Common myeloid progenitor, CD34-positive (primary cell): ENCODE measurements around the gene SORL1.
"Not testable (repeated sequence)": the region's sequence is repeated elsewhere in the genome, so short reads cannot be mapped to it uniquely, and the experiment has no call there.

Experiments used
- CTCF ChIA-PET: fragments of 350-600 bp; sonication (Branson Sonifier 250); formaldehyde crosslinking; loops from one replicate; lab custom pipeline; 2021; ENCODE audit warnings: antibody characterized with exemption; lab: Charles Lee
- POLR2A ChIA-PET: fragments of 350-600 bp; sonication (Branson Sonifier 250); formaldehyde crosslinking; loops from one replicate; lab custom pipeline; 2021; ENCODE audit warnings: antibody characterized with exemption; lab: Charles Lee
- DNase-seq, 3 donors: peaks; one replicate each; pipeline versions ENCODE4 v3.0.0 to v3.0.0-alpha.2; 2013
- H3K27ac ChIP-seq, 2 experiments: 1 replicate in 1 of 2; 2 replicates in 1 of 2; pipeline ENCODE4 v1.7.0; 2013; ENCODE audit warnings: inconsistent platforms in 2 of 2, low read length in 2 of 2, mild to moderate bottlenecking in 2 of 2, low read depth in 1 of 2, moderate library complexity in 1 of 2; ENCODE audit not compliant: severe bottlenecking in 2 of 2, insufficient read depth in 1 of 2, poor library complexity in 1 of 2
- H3K27me3 ChIP-seq, 5 experiments: replicated peaks in 2 of 5; 1 replicate in 3 of 5; 2 replicates in 2 of 5; pipeline versions ENCODE4 v1.6.1 to v1.7.0; 2013; ENCODE audit warnings: low read length in 4 of 5, mild to moderate bottlenecking in 2 of 5, moderate library complexity in 2 of 5, inconsistent platforms in 1 of 5; ENCODE audit not compliant: insufficient read depth in 5 of 5, control insufficient read depth in 4 of 5
- H3K36me3 ChIP-seq, 4 experiments: 1 replicate in 2 of 4; 2 replicates in 2 of 4; pipeline versions ENCODE4 v1.6.1 to v1.7.0; 2013; ENCODE audit warnings: low read length in 3 of 4, control low read depth in 1 of 4, mild to moderate bottlenecking in 1 of 4; ENCODE audit not compliant: control insufficient read depth in 4 of 4, insufficient read depth in 4 of 4
- H3K4me1 ChIP-seq, 4 experiments: 1 replicate in 3 of 4; 2 replicates in 1 of 4; pipeline versions ENCODE4 v1.6.1 to v1.7.1; 2013; ENCODE audit warnings: low read length in 3 of 4, mild to moderate bottlenecking in 3 of 4, control low read depth in 1 of 4, inconsistent platforms in 1 of 4, moderate library complexity in 1 of 4; ENCODE audit not compliant: control insufficient read depth in 4 of 4, insufficient read depth in 4 of 4; ENCODE audit errors: control extremely low read depth in 1 of 4
- H3K4me3 ChIP-seq, 7 experiments: 1 replicate in 4 of 7; 2 replicates in 3 of 7; pipeline versions ENCODE4 v1.5.1 to v1.7.0; 2013; ENCODE audit warnings: mild to moderate bottlenecking in 7 of 7, low read length in 6 of 7, moderate library complexity in 6 of 7, inconsistent platforms in 2 of 7, low read depth in 2 of 7, control low read depth in 1 of 7; ENCODE audit not compliant: insufficient read depth in 4 of 7, control insufficient read depth in 1 of 7; ENCODE audit errors: extremely low read depth in 1 of 7
- H3K9me3 ChIP-seq, 5 experiments: 1 replicate in 4 of 5; 2 replicates in 1 of 5; pipeline versions ENCODE4 v1.6.1 to v1.7.1; 2013; ENCODE audit warnings: low read length in 4 of 5, mild to moderate bottlenecking in 2 of 5, inconsistent platforms in 1 of 5, low read depth in 1 of 5, moderate library complexity in 1 of 5; ENCODE audit not compliant: control insufficient read depth in 4 of 5, insufficient read depth in 2 of 5; ENCODE audit errors: control extremely low read depth in 1 of 5
- WGBS: methylation state at CpG from one replicate; pipeline ENCODE4 v1.1.5; 2013; ENCODE audit not compliant: insufficient coverage; 5-methylcytosine and 5-hydroxymethylcytosine counted together

SORL1 gene

DNA sequence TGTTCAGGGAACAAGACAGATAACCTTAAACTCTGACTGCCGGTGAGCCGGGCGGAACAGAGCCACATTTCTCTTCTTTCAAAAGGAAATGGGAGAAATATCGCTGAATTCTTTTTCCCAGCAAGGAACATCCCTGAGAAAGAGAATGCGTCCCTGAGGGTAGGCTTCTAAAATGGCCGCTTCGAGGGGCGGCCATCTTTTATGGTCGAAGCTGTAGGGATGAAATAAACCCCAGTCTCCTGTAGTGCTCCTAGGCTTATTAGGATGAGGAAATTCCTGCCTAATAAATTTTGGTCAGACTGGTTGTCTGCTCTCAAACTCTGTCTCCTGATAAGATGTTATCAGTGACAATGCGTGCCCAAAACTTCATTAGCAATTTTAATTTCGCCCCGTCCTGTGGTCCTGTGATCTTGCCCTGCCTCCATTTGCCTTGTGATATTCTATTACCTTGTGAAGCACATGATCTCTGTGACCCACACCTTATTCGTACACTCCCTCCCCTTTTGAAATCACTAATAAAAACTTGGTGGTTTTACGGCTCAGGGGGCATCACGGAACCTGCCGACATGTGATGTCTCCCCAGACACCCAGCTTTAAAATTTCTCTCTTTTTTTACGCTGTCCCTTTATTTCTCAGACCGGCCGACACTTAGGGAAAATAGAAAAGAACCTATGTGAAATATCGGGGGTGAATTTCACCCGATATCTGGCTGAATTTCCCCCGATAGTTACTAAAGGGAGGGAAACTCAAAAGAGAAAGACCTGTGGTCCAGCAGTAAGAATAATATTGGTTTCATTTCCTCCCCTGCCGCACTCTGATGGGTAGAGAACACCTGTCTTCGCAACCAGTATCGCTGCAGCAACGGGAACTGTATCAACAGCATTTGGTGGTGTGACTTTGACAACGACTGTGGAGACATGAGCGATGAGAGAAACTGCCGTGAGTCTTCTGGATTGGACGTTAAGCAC lies 117.5 kb downstream of the SORL1 start:
- H3K4me3 ChIP-seq, H3K9me3 ChIP-seq, H3K27ac ChIP-seq, H3K27me3 ChIP-seq, POLR2A ChIA-PET, CTCF ChIA-PET: not testable (repeated sequence)
- peaks cover 0 to 36% (median 16%) of the 10 kb centered on the region in 4 experiments for H3K4me1 ChIP-seq
- DNase-seq: peak in 1 of 3 donors; percentile 18
- 89% methylated on average over 22 of the region's 30 CpGs for WGBS
- H3K36me3 ChIP-seq: peaks cover 21 to 61% (median 42%) of the 10 kb centered on the region in 4 experiments

GRCh38 chr11:121570453-121570852 lies 118.3 kb downstream of the SORL1 start:
- peaks cover 21 to 68% (median 40%) of the 10 kb centered on the region in 4 experiments for H3K36me3 ChIP-seq
- CTCF ChIA-PET: no interaction called here

DNA sequence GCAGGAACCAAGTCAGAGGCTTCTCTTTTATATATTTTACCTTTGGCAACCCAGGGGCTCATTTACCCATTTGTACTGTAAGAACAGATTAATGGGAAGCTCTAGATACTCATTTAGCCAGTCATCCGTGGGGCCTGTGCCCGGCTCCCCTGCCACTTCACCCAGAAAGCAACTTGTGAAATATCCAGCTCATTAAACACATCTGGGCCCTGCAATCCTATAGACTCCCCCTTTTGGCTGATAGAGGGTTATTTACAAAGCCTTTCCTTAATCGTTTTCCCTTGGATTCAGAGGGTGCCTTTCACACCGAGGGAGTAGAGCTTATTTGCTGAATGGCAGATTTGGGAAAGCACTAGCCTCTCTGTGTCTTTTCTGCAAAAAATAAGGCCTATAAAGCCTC lies 119.4 kb downstream of the SORL1 start:
- DNase-seq: no peak
- 100% methylated on average over 4 of the region's 4 CpGs for WGBS
- Histone ChIP-seq H3K27ac (no peak overlapping the region), H3K27me3 (no peaks in the 10 kb centered on the region), H3K36me3 (peaks cover 23 to 69% (median 40%) of the 10 kb centered on the region in 4 experiments), H3K9me3 (peaks cover 0 to 3% (median 0%) of the 10 kb centered on the region in 5 experiments), H3K4me1 (peaks cover 0 to 49% (median 20%) of the 10 kb centered on the region in 4 experiments), H3K4me3 (no peak overlapping the region)
- ChIA-PET CTCF (interaction anchor here (1.0 to 3.1 kb wide), 10 partner anchors 9 to 252 kb away, joined by 3 to 10 read pairs (median 5); partner anchors contain the start of genes SORL1 and SORL1-AS1), POLR2A (no interaction called here)

More at GRCh38 chr11:121570453-121570852, 118.3 kb downstream of the SORL1 start:
- H3K4me3 ChIP-seq: no peak overlapping the region
- 100% methylated on average over 1 of the region's 3 CpGs for WGBS
- POLR2A ChIA-PET: no interaction called here
- no peaks in the 10 kb centered on the region for H3K9me3 ChIP-seq
- H3K27ac ChIP-seq: no peak overlapping the region
- H3K27me3 ChIP-seq: no peaks in the 10 kb centered on the region
- no peak for DNase-seq
- H3K4me1 ChIP-seq: peaks cover 0 to 41% (median 18%) of the 10 kb centered on the region in 4 experiments

GRCh38 chr11:121572571-121573059 lies 120.5 kb downstream of the SORL1 start:
- Histone ChIP-seq H3K36me3 (peaks cover 20 to 69% (median 36%) of the 10 kb centered on the region in 4 experiments), H3K4me1 (peaks cover 2 to 53% (median 20%) of the 10 kb centered on the region in 4 experiments), H3K4me3 (no peak overlapping the region), H3K27ac (peak overlapping the region in 1 of 2 experiments; percentile 17), H3K9me3 (peaks cover 0 to 3% (median 0%) of the 10 kb centered on the region in 5 experiments), H3K27me3 (no peaks in the 10 kb centered on the region)
- DNase-seq: peak; percentile 67 to 96 (median 95)
- 18% methylated on average over 8 of the region's 11 CpGs for WGBS
- CTCF ChIA-PET: interaction anchor here (1.0 to 3.1 kb wide), 11 partner anchors 8 to 253 kb away, joined by 4 to 10 read pairs (median 5); partner anchors contain the start of genes SORL1 and SORL1-AS1
- POLR2A ChIA-PET: no interaction called here

- ChIA-PET POLR2A (no interaction called here), CTCF (interaction anchor here (0.6 to 3.1 kb wide), 3 partner anchors 12 to 174 kb away, joined by 3 to 10 read pairs (median 5); no protein-coding TSS in a partner anchor)
- H3K9me3 ChIP-seq: peaks cover 0 to 5% (median 0%) of the 10 kb centered on the region in 5 experiments
- peaks cover 21 to 74% (median 38%) of the 10 kb centered on the region in 4 experiments for H3K4me1 ChIP-seq
- H3K36me3 ChIP-seq: peaks cover 18 to 72% (median 34%) of the 10 kb centered on the region in 4 experiments
- no peaks in the 10 kb centered on the region for H3K27me3 ChIP-seq
- no peak overlapping the region for H3K4me3 ChIP-seq
- H3K27ac ChIP-seq: no peak overlapping the region
- no peak for DNase-seq
These were observed 122.7 kb downstream of the SORL1 start for GRCh38 chr11:121574801-121575200.

DNA sequence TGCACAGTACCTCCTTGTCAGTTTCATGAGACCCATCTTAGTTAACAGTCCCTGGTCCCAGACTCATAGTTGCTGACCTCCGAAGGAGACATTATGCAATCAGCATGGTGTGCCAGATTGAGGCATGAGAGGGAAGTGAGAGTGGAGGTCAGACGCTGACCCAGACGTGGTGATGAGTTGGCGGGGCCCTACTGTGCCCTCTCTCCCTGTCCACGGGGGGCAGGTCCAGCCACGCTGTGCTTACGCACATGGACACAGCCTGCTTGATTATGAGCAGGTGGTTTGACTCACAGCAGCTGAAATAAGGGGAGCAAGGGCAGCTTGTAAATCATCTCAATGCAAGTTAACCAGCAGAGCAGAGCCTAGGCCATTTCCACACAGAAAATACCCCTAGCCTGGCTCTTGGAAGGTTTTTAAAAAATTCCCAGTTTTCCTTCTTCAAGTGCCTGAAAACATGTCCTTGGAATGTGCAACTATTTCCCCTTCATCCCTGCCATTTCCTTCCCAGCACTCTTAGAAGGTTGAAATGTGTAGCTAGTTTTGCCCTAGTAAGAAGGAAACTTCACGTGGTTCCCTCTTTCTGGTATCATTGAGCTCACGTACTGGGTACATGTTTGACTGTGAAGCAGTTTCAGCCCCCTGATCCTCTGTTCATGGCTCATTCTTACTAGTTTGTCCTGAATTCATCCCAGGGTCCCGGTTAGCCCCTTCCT lies 123.3 kb downstream of the SORL1 start:
- H3K27ac ChIP-seq: no peak overlapping the region
- H3K4me3 ChIP-seq: no peak overlapping the region
- 87% methylated on average over 7 of the region's 10 CpGs for WGBS
- ChIA-PET POLR2A (interaction anchor here (1.4 kb wide), 1 partner anchor 18 kb away, joined by 3 read pairs; no protein-coding TSS in a partner anchor), CTCF (interaction anchor here (0.6 to 3.0 kb wide), 2 partner anchors 9 to 1071 kb away, joined by 3 to 10 read pairs; no protein-coding TSS in a partner anchor)
- no peak for DNase-seq
- peaks cover 0 to 9% (median 0%) of the 10 kb centered on the region in 5 experiments for H3K9me3 ChIP-seq
- peaks cover 21 to 76% (median 38%) of the 10 kb centered on the region in 4 experiments for H3K4me1 ChIP-seq
- peaks cover 14 to 72% (median 32%) of the 10 kb centered on the region in 4 experiments for H3K36me3 ChIP-seq
- no peaks in the 10 kb centered on the region for H3K27me3 ChIP-seq
